HG03159 (cell line): ENCODE data around the gene FAM83F.
"Not testable (repeated sequence)": the region's sequence is repeated elsewhere in the genome, so short reads cannot be mapped to it uniquely, and the experiment has no call there.

Experiments
- ATAC-seq: cut with Tn5 transposase; IDR thresholded peaks from one replicate; pipeline ENCODE4 v1.9.1; 2021; ENCODE audit warnings: mild to moderate bottlenecking, moderate library complexity; ENCODE audit not compliant: unreplicated experiment

FAM83F gene

DNA sequence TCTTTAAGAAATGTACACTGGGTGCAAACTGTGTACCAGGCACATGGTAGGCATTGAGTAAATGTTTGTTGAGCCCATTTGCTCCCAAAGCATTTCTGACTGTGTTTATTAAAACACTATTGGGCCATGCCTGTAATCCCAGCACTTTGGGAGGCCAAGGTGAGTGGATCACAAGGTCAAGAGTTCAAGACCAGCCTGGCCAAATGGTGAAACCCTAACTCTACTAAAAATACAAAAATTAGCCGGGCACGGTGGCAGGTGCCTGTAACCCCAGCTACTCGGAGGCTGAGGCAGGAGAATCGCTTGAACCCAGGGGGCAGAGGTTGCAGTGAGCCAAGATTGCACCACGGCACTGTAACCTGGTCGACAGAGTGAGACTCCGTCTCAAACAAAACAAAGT is 1.9 kb upstream of the FAM83F start:
- ATAC-seq: not testable (repeated sequence)

DNA sequence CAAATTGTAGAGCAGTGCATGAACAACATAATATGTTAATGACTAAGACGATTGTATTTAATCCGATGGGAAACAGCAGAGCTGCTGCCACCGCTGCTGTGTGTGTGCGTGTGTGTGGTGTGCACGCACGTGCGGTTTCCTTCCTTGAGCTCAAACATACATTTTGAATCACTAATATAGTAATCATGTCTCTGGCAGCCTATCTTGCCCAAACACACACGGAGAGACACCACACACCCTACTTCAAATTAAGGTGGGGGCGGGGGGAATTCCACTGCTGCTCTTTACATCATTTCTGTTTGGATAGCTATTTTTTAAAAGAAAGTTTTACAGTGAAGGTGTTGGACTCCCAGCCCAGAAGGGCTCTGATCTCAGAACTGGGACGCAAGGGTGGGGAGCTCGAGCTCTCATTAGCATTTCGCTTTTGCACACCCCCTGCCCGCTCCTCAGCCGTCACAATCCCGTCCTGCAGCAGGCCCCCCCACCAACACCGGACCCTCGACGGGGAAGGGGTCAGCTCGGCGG is 651 bp upstream of the FAM83F start:
- ATAC-seq: no peak

DNA sequence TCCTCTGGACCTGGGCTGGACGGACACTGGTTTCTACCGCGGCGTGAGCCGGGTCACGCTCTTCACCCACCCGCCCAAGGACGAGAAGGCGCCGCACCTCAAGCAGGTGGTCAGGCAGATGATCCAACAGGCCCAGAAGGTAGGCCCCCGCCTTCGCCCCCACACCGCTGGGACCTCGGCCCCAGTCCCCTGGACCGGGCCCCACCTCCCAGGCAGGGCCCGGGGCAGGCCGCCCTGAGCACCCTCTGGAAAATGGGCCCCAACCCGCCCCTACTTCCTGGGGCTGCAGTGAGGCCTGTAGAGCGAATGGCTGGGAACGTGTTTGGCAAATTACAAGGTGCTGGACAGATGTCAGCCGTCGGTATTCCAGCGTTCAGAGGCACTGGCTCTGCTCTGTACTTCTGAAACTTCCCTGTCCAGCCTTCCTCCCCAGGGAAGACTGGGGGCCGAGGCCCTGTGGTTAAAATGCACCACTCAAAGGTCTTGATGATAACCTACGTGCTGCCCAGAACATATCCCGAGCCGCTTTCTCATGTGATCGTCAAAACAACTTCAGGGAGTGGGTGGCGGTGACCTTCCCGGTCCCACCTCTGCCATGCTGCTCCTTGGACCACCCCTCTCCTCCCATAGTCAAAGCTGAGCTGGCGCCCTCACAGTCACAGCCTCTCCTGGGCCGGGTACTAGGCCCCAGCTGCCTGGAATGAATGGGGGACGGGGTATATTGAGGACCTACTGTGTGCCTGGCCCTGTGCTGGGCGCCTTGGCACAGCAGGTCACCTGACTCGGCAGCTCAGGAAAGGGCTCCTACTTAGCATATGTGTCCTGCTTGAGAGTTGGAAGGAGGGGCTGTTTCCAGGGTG is 869 bp downstream of the FAM83F start:
- ATAC-seq: no peak

DNA sequence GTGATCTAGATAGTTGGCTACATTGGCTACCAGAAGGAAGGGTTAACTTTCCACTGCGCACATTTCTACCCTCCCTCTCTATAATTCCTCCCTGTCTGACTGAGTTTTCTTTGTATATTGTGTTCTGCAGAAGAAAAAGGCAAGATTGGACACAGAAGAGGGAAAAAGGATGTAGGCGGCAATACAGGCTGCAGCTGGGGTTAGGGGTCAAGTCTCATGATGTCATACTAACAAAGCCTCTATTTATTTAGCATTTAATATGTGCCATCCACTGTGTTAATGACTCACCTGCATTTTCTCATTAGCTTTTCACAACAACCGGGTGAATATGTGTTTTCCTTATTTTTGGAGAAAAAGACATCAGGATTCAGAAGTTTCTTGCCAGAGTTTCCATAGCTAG is 2.0 kb downstream of the FAM83F start:
- ATAC-seq: no peak

DNA sequence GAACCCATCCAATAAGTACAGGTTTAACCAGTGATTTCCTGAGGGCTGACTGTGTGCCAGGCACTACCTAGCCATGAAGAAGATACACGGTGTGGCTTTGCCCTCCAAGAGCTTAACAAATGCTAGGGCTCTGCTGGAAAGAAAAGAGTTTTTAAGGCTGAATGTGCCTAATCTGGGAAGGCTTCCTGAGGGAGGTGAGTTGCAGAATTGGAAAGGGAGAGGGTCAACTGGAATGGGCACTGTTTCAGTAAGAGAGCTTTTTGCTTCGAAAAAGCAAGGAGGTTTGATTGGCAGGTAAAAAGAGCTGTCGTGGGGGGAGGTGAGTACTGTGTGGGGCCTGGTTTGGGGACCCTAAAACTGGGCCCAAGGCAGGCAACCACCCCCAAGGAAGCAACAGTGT is 2.7 kb downstream of the FAM83F start:
- no peak for ATAC-seq

DNA sequence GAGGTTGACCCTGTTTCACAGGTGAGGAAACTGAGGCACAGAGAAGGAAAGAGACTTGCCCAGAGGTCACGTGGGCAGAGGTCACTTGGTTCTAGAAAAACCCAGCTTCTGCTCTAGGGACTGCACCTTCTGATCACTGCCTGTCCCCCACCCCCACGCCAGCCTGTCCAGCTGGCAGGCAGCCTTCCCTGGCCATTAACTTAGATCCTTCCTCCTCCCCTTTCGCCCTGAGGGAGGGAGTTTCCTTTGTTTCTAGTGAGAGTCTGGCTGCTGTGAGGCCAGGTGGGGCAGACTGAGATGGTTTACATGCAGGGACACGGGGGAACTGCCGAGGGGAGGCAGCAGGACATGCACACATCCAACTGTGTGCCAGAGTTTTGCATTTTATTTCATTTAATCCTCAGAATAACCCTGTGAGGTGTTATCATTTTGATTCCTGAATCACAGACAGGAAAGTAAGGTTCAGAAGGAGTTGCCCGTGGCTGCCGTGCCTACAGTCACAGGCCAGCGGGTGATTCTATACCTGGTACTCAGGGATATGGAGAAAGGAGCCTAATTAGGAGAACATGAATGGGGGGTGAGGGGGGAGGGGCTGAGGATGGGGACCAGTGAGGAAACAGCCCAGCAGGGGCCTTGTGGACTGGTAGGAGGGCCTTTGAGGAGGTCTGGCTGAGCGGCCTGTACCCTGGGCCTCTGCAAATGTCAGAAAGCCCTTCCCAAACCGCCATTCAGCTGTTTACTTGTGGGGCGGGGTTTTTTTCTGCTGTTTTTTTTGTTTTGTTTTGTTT is 3.4 kb downstream of the FAM83F start:
- no peak for ATAC-seq

DNA sequence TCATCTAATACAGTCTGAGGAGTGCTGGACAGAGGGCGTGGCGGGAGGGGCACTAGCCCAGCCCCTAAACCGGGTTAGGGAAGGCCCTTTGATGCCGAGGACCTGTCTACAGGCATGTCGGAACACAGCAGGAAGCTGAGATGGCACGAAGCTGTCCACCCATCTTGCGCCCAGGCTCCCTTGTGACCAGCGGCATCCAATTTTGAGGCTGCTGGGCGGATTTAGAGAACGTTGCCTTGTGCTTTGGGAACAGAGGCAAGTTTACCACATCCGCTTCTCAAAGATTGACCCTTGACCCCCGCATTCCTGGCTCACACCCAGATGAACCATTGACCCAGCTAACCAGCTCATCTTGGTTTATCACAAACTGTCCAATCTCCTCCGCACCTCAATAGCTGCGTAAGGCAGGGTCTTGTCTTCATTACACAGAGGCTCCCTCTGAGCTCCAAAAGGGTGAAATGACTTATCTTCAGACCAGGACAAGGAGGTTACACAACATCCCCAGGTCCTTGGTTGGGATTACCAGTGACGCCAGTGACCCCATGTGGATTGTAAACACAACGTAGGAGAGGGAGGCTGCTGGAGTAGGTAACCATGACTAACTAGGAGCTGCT is 4.5 kb downstream of the FAM83F start:
- ATAC-seq: no peak

DNA sequence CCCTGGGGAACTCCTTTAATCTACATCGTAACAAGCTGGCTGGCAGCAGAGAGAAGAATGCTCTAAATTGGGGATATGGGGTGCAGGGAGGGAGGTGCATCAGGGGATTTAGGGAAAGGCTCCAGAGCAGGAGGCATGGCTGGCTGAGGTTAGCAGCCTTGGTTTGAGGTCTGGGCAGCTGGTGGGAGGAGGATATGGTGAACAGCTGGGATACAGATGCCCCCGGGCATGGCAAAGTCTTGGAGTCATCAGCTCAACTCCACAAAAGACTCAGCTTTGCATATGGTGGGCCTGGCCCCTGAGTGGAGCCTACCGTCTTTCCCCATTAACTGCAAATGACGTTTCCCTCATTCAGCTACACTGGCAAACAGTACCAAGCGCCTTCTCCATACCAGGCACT is 5.4 kb downstream of the FAM83F start:
- no peak for ATAC-seq

DNA sequence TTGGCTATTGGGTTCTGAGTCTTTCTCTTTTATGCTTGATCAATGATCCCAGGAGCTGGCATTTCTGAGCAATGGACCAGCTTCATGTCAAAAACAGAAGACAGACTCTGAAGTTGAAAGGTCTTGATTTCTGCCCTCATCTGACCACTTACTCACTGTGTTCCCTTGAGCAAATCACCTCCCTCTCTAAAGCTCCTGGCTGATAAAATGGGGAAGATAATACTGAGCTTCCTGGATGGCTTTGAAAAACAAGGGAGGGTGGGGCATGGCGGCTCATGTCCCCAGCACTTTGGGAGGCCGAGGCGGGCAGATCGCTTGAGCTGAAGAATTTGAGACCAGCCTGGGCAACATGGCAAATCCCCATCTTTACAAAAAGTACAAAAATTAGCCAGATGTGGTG is 6.4 kb downstream of the FAM83F start:
- ATAC-seq: no peak

DNA sequence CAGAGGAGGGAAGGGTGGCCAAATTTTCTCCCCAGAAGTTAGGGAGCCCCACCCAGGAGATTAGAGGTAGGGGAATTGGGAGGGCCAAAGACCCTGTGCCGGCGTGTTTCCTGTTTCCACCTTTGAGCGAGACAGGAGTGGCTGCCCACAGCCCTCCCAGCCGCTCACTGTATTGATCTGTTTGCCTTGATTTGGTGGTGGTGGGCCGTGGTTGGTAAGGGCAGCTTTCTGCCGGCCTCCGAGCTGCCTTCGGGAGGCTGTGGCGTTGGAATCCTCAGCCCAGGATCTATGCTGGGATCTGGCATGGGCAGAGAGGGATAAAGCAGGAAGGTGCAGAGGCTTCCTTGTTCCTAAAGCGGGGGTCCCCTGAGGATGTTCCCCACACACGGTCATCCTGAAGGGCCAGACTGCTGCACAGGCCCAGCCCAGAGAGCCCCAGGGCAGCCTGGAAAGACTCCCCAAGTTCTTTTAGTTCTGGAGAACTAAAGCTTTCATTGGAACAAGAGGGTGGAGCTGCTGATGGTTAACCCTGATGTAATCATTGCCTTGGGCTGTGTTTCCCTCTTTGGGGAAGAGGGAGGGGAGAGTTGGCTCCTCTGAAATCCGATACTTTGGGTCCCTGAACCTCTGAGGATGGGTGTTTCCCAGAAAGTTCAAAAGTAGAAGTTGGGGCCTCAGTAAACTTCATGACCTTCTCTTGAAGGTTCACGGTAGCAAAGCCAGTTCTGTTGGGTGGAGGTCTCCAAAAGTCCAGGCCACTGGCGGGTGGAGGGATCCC is 7.2 kb downstream of the FAM83F start:
- no peak for ATAC-seq

DNA sequence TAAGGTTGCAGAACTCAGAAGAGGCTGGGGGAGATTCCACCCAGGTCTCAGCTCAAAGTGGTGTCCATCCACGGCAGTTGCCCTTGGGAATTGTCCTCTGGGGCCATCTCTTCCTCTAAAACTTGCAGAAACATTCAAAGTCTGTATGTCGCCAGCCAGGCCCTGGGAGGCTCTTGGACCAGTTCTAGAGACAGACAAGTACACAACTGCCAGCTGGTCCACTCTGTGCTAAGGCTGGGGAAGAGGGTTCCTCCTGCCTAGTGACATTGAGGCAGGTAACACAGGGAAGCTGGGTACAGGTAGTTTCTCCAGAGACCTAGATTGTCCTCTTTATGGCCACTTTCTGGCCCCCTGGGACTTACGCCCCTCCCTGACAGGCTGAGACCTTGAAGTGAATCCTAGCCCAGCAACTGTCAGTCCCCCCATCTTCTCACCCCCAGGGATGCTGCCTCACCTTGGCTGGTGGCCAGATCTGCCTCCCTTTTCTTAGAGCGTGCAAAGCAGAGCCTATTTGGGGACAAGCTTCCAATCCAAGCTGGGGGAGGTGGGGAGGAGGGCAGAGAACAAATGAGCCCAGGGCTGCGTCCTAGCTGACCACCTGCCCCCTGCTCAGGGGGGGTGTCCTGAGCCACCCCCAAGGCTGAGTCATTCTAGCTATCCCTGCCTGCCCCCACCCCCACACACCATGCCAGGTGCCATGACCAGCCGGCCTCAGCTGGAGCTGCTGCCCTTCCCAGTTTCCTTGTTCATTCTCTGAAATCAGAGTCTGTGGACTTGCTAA is 8.4 kb downstream of the FAM83F start:
- ATAC-seq: no peak

DNA sequence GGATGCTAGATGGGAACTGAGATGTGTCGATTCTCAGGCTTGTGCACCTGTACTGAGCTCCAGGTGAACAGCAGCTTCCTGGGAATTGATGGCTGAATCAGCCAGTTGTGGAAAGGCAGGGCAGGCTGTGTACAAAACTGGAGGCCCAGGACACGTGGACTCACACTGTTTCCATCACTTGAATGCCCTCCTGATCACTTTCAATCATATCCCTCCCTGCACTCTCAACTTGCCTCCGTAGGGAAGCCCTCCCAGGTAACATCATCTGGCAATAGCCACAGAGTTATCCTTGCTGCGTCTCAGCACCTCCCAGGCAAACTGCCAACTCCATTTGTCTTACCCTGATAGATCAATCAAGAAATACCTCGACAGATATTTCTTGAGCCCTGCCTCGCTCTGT is 10.1 kb downstream of the FAM83F start:
- no peak for ATAC-seq

DNA sequence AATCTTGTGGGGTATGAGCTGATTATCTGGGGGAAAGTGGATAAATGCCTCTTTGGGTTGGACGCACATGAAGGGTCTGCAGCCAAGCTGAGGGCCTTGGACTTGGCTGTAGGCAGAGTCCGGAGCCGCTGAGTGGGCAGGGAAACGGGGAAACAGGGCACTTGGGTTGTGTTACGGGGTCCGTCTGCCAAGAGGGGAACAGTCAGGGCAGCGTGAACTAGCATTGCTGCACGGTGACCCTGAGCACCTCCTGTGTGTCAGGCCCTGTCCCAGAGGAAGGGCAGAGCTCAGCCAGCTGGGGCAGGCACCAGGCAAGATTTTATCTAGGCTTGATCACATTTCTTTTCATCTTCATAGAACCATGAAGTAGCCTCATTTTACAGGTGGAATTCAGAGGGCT is 11.9 kb downstream of the FAM83F start:
- no peak for ATAC-seq

DNA sequence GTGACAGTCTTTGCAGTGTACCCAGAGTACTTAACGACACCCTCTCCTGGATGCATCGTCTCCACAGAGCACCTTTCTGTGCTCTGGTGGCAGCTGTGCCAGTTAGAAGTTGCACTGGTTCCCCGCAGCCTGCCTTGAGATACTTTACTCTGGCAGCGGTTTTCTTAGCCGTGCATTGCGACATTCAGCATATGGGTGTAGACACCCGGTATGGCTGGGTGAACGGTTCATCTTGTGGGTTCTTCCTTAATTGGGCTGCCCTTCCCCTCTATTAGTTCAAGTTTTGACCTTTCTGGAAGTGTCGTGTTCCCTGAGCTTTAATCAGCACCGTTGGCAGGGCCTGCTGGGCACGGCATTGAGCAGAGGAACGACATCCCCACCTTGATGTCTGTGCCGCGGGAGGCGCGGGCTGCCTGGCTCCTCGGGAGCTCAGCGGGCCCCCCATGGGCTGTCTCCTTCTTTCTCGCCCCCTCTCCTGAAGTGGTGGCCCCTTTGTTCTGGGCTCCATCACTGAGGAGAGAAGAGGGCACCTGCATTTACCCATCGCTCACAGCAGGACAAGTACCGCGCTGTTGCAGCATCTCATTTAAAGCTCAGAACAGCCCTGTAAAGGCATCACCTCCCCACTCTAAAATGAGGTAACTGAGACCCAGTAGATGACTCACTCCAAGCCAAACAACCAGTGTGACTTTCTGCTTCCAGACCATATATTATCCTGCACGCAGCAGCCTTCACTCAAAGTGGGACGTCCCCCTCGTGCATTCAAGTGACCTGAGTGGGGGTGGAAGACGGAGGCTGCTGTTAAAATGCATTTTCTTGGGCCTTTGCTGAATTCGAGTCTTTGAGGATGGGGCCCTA is 13.3 kb downstream of the FAM83F start:
- no peak for ATAC-seq

DNA sequence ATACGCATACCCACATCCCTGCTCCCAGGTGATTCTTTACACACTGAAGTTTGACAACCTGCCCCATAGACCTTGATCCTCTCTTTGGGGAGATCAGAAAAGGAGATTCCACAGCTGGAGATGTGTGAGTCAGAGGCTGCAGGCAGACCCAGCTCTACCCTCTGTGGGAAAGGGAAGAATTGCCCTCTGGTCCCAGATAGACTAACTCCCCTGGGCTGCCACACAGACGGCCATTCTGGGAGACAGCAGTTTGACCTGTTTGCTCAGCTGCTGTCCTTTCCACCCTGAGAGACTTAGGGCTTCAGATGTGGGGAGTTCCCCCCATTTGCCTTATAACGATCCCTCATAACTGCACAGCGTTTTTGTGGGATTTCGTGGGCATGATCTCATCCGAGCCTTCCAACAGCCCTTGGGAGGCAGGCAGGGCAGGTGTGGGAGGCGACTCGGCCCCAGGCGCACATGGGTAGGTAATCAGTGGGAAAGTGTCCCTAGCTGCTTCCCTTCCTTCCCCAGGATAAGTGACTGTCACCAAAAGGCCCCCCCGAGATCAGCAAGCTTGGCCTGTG is 14.1 kb downstream of the FAM83F start:
- ATAC-seq: no peak

DNA sequence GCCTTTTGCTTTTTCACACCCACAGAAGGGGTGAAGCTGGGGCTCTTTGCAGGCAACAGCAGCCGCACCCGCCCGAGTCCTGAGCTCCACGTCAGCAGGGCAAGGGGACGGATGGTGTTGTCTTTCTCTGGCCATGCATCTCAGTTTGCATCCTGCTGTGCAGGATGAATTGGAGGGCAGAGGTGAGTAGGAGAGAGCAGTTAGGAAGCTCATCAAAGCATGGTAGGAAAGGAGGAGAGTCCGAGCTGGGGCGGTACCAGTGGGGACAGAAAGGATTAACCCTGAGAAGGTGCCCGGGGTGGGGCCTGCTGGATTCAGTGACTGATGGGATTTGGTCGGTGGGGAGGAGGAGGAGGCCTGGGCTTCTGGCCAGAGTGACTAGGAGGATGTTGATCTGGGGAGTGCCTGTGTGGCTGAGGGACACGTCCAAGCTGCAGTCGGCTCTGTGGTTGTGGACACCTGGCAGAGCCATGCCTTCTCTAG is 14.6 kb downstream of the FAM83F start:
- no peak for ATAC-seq

DNA sequence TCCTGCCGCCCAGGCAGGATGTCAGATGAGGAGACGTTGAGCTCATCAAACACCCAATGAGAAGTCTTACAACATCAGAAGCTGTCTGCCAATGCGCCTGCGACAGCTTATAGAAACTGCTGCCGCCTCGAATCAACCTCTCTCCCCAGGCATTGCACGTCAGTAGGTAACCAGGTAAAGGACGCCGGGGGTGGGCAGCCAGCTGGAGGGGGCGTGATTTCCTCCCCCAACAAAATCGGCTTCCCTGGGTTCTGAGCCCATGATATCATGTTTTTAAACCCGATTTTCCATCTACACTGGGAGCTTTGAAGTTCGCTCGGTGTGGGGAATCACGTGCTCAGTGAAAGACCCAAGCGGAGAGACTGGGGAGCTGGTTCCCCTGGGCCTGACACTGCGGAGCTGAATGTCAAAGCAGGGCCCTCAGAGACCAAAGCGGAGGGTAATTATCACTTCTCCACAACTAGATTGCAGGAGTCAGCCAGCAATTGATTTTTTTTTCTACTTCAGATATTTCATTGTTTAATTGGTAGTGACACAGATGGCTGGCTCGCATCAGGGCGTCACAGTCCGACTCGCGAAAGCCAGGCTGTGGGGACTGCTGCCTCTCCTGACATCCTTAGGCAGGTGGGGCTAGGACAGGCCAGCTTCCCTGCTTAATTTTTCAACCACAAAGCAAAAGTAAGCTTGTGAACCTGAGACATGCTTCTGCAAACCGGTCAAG is 15.4 kb downstream of the FAM83F start:
- ATAC-seq: no peak

DNA sequence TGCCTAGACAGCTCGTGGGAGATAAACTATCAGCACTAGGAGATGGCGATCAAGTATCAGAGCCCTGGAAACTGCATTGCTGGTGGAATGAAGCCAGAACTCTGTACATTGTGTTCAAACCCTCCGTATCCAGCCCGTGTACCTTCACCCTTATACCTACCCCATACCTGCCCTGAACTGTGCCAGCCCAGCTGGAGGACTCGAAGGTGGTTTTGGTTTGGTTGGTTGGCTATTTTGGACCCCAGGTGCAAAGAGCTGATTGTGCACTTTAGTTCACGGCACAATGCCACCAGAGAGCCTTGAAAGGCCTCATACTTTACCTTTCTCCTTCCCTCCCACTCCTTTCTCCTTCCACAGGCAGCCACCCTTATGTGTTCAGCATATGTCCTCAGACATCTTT is 16.0 kb downstream of the FAM83F start:
- no peak for ATAC-seq
